Measurements from ENCODE around the gene TRAM2.

DNA sequence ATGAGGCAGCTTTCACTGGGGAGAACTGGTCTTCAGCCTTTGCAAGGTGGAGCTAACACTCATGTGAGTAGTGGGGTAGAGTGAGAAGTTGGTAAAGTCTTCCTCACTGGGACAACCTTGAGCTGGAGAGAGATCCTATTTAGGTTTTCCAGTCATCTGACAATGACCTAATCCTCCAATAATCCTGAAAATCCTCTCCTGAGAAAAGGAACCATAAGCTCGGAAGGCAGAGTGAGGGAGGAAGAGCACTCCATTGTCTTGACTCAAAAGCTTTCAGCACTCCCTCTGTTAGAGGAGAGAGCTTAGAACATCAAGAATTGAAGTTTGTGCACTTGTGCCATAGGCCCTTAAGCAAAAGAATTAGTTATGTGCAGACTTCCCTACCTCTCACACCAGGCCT, 77.8 kb downstream of the TRAM2 start:
- TF ChIP-seq, protein P1, sequence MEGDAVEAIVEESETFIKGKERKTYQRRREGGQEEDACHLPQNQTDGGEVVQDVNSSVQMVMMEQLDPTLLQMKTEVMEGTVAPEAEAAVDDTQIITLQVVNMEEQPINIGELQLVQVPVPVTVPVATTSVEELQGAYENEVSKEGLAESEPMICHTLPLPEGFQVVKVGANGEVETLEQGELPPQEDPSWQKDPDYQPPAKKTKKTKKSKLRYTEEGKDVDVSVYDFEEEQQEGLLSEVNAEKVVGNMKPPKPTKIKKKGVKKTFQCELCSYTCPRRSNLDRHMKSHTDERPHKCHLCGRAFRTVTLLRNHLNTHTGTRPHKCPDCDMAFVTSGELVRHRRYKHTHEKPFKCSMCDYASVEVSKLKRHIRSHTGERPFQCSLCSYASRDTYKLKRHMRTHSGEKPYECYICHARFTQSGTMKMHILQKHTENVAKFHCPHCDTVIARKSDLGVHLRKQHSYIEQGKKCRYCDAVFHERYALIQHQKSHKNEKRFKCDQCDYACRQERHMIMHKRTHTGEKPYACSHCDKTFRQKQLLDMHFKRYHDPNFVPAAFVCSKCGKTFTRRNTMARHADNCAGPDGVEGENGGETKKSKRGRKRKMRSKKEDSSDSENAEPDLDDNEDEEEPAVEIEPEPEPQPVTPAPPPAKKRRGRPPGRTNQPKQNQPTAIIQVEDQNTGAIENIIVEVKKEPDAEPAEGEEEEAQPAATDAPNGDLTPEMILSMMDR (IDR thresholded peaks at IDR 0.05) = no peak
- no peak for TF ChIP-seq POLR2A (IDR thresholded peaks at IDR 0.05)

All from right lobe of liver (tissue), 4 donors.